Gastrocnemius medialis (tissue), 4 donors: Measurements from ENCODE around the gene GPS1. TPM values are rescaled to one million over a fixed set of nuclear protein-coding genes. Genes with fewer than 3 reads are reported as not detected.

Experiments used
- ATAC-seq, 2 donors: fragments of 150-250 bp; one replicate each; pipeline ENCODE4 v1.9.1; 2016
- DNase-seq, 2 donors: peaks; one replicate each; pipeline ENCODE4 v3.0.0-alpha.2; 2019
- H3K27ac ChIP-seq, 4 donors: fragments of 200-600 bp; sonication (generic); 1 replicate in 1 of 4; 2 replicates in 3 of 4; pipeline ENCODE4 v1.5.1; 2016 to 2018; ENCODE audit warnings: mild to moderate bottlenecking in 2 of 4, moderate library complexity in 1 of 4
- H3K27me3 ChIP-seq, 3 donors: fragments of 200-600 bp; sonication (generic) in 2 of 3; 1 replicate in 1 of 3; 2 replicates in 2 of 3; pipeline versions ENCODE4 v1.5.1 to v1.6.0; 2016 to 2019; ENCODE audit warnings: mild to moderate bottlenecking in 1 of 3, moderate library complexity in 1 of 3
- H3K36me3 ChIP-seq, 2 donors: fragments of 200-600 bp; sonication (generic) in 1 of 2; one replicate each; pipeline ENCODE4 v1.5.1; 2017 to 2018
- H3K4me1 ChIP-seq, 2 donors: fragments of 200-600 bp; sonication (generic) in 1 of 2; one replicate each; pipeline ENCODE4 v1.5.1; 2016 to 2017; ENCODE audit warnings: mild to moderate bottlenecking in 2 of 2
- H3K4me3 ChIP-seq, 4 donors: fragments of 200-600 bp; sonication (generic) in 3 of 4; 1 replicate in 1 of 4; 2 replicates in 3 of 4; pipeline ENCODE4 v1.5.1; 2016 to 2019; ENCODE audit warnings: mild to moderate bottlenecking in 2 of 4
- H3K9me3 ChIP-seq, 3 donors: fragments of 200-600 bp; sonication (generic) in 2 of 3; 1 replicate in 1 of 3; 2 replicates in 2 of 3; pipeline ENCODE4 v1.5.1; 2016 to 2019
- CTCF ChIP-seq, 5 experiments: fragments of 450-650 bp in 3 of 5; fragments of 200-600 bp in 2 of 5; sonication (generic) in 2 of 5; IDR thresholded peaks in 4 of 5; conservative IDR thresholded peaks in 1 of 5; 1 replicate in 4 of 5; 2 replicates in 1 of 5; pipeline ENCODE4 v1.5.1; 2016 to 2019; ENCODE audit warnings: antibody characterized with exemption in 5 of 5, mild to moderate bottlenecking in 3 of 5, moderate library complexity in 3 of 5
- POLR2A ChIP-seq, 2 donors: fragments of 450-650 bp; IDR thresholded peaks; one replicate each; pipeline ENCODE4 v1.6.1; 2017; ENCODE audit warnings: antibody characterized with exemption in 2 of 2, mild to moderate bottlenecking in 2 of 2, moderate library complexity in 2 of 2
- in situ Hi-C, 4 donors: fragments of 200-750 bp; cut with MboI; loops; one replicate each; pipeline versions ENCODE4 v1.15.0 to v1.8.0; 2017; ENCODE audit warnings: low sequenced_read_pairs in 4 of 4
- intact Hi-C: fragments of 100-400 bp; cut with DNase I; formaldehyde crosslinking; loops from one replicate; pipeline ENCODE4 v1.15.1; 2023; ENCODE audit warnings: low total_unique reads
- total RNA-seq, 4 donors: library from RNA; depleted of rRNA; stranded (reverse); fragments of >200 nt; gene quantifications; one replicate each; pipeline versions ENCODE4 v1.1.0 to v1.2.3, GENCODE V29; 2016

Gene GPS1
- total RNA-seq, 4 donors from 2014 or later = 119 to 174 (median 137) TPM

GRCh38 chr17:82047914-82048570 is 3.7 kb upstream of the GPS1 start:
- Histone ChIP-seq H3K9me3 (no peaks in the 10 kb centered on the region), H3K4me3 (no peak overlapping the region), H3K36me3 (peaks cover 0 to 35% of the 10 kb centered on the region in 2 donors), H3K27ac (no peak overlapping the region), H3K27me3 (no peaks in the 10 kb centered on the region), H3K4me1 (peaks cover 18 to 22% of the 10 kb centered on the region in 2 donors)
- intact Hi-C loops = no loop called here
- no peak for DNase-seq
- TF ChIP-seq CTCF (IDR thresholded peaks at IDR 0.05 in 4 of 5, conservative IDR thresholded peaks at IDR 0.05 in 1 of 5) (no peak), POLR2A (IDR thresholded peaks at IDR 0.05) (no peak)
- no peak for ATAC-seq
- in situ Hi-C loops = loop anchor here in 1 of 4 donors (25.0 kb wide), 1 partner anchor 89 kb away; no protein-coding TSS in a partner anchor

- Histone ChIP-seq H3K27ac (no peak overlapping the region), H3K36me3 (peaks cover 0 to 39% of the 10 kb centered on the region in 2 donors), H3K4me3 (no peak overlapping the region), H3K27me3 (no peaks in the 10 kb centered on the region), H3K9me3 (no peaks in the 10 kb centered on the region), H3K4me1 (peaks cover 22 to 27% of the 10 kb centered on the region in 2 donors)
- ATAC-seq = no peak
- in situ Hi-C loops (loop anchor here in 1 of 4 donors (25.0 kb wide), 1 partner anchor 89 kb away; no protein-coding TSS in a partner anchor), intact Hi-C loops (no loop called here)
- no peak for DNase-seq
- TF ChIP-seq POLR2A (IDR thresholded peaks at IDR 0.05) = no peak
- no peak for TF ChIP-seq CTCF (IDR thresholded peaks at IDR 0.05 in 4 of 5, conservative IDR thresholded peaks at IDR 0.05 in 1 of 5)
These were observed 3.1 kb upstream of the GPS1 start for GRCh38 chr17:82048571-82048971.

GRCh38 chr17:82049106-82049505 is 2.6 kb upstream of the GPS1 start:
- Histone ChIP-seq H3K36me3 (peaks cover 0 to 44% of the 10 kb centered on the region in 2 donors), H3K27me3 (no peaks in the 10 kb centered on the region), H3K4me1 (peaks cover 22 to 29% of the 10 kb centered on the region in 2 donors), H3K27ac (no peak overlapping the region), H3K9me3 (no peaks in the 10 kb centered on the region), H3K4me3 (no peak overlapping the region)
- TF ChIP-seq CTCF (IDR thresholded peaks at IDR 0.05 in 4 of 5, conservative IDR thresholded peaks at IDR 0.05 in 1 of 5) (no peak), POLR2A (IDR thresholded peaks at IDR 0.05) (no peak)
- ATAC-seq (no peak), DNase-seq (no peak)
- intact Hi-C loops = no loop called here
- in situ Hi-C loops = loop anchor here in 1 of 4 donors (25.0 kb wide), 1 partner anchor 88 kb away; no protein-coding TSS in a partner anchor

GRCh38 chr17:82049521-82049971 is 2.2 kb upstream of the GPS1 start:
- H3K27me3 ChIP-seq = no peaks in the 10 kb centered on the region
- no peak overlapping the region for H3K4me3 ChIP-seq
- in situ Hi-C loops (loop anchor here in 1 of 4 donors (25.0 kb wide), 1 partner anchor 88 kb away; no protein-coding TSS in a partner anchor), intact Hi-C loops (no loop called here)
- H3K36me3 ChIP-seq = peaks cover 0 to 49% of the 10 kb centered on the region in 2 donors
- peaks cover 22 to 29% of the 10 kb centered on the region in 2 donors for H3K4me1 ChIP-seq
- H3K9me3 ChIP-seq = no peaks in the 10 kb centered on the region
- ATAC-seq (no peak), DNase-seq (no peak)
- H3K27ac ChIP-seq = no peak overlapping the region
- no peak for TF ChIP-seq CTCF (IDR thresholded peaks at IDR 0.05 in 4 of 5, conservative IDR thresholded peaks at IDR 0.05 in 1 of 5)
